Left lung (tissue), 10 donors: ENCODE data around the gene ERCC8. TPM values are rescaled to one million over a fixed set of nuclear protein-coding genes. Genes with fewer than 3 reads are reported as not detected.
A peak's percentile ranks its signal among the peaks of the same experiment; 100 is the strongest.

Source experiments
- ATAC-seq: fragments of 200-7000 bp; cut with Tn5 transposase; one replicate; pipeline ENCODE4 v1.9.1; 2020; ENCODE audit warnings: moderate library complexity
- DNase-seq, 4 donors: peaks; one replicate each; pipeline ENCODE4 v3.0.0-alpha.2; 2013 to 2020
- H3K27ac ChIP-seq, 2 donors: fragments of 200-600 bp; sonication (generic) in 1 of 2; one replicate each; pipeline versions ENCODE4 v1.5.0 to v1.8.0; 2020 to 2021
- H3K27me3 ChIP-seq, 2 donors: fragments of 200-600 bp; sonication (generic) in 1 of 2; one replicate each; pipeline versions ENCODE4 v1.5.0 to v1.8.0; 2020 to 2021
- H3K36me3 ChIP-seq, 2 donors: fragments of 200-600 bp; sonication (generic) in 1 of 2; one replicate each; pipeline versions ENCODE4 v1.5.0 to v1.8.0; 2020 to 2021
- H3K4me1 ChIP-seq, 2 donors: fragments of 200-600 bp; one replicate each; pipeline ENCODE4 v1.8.0; 2021
- H3K4me3 ChIP-seq, 2 donors: fragments of 200-600 bp; sonication (generic) in 1 of 2; one replicate each; pipeline versions ENCODE4 v1.5.0 to v1.8.0; 2020 to 2021; ENCODE audit warnings: mild to moderate bottlenecking in 1 of 2
- H3K9me3 ChIP-seq, 2 donors: fragments of 200-600 bp; sonication (generic) in 1 of 2; one replicate each; pipeline versions ENCODE4 v1.5.0 to v1.8.0; 2020 to 2021
- intact Hi-C, 2 donors: fragments of 100-400 bp; cut with DNase I; formaldehyde crosslinking; loops; one replicate each; pipeline versions ENCODE4 v1.11.2 to v1.14.2; 2022
- polyA plus RNA-seq, 6 donors: library from polyadenylated mRNA; unstranded; fragments of 120-200 nt; gene quantifications; one replicate each; pipeline ENCODE4 v1.2.1, GENCODE V29; 2013; ENCODE audit not compliant: insufficient read length in 6 of 6
- total RNA-seq, 2 donors: library from RNA; stranded (reverse); fragmentation: NEBNext Ultra II Directional; extraction: Animal tissue kit (Norgen Biotek cat#: 25700); gene quantifications; one replicate each; pipeline ENCODE4 v1.2.1, GENCODE V29; 2021
- TF ChIP-seq, protein P1 (sequence below), 2 donors: fragments of 200-600 bp; sonication (generic) in 1 of 2; IDR thresholded peaks; one replicate each; pipeline versions ENCODE4 v1.5.0 to v1.8.0; 2021; ENCODE audit warnings: antibody characterized with exemption in 2 of 2
- donor health status: DM: no; HTN: yes; CAD: no.
- donor health status: DM: no; HTN: no; CAD: no.

ERCC8 gene
- total and polyA plus RNA-seq, 8 donors: 8.7 to 28.5 (median 23.2) TPM

GRCh38 chr5:60846298-60846697 lies 98.6 kb downstream of the ERCC8 start:
- intact Hi-C loops: no loop called here
- peaks cover 0 to 13% of the 10 kb centered on the region in 2 donors for H3K4me1 ChIP-seq

DNA sequence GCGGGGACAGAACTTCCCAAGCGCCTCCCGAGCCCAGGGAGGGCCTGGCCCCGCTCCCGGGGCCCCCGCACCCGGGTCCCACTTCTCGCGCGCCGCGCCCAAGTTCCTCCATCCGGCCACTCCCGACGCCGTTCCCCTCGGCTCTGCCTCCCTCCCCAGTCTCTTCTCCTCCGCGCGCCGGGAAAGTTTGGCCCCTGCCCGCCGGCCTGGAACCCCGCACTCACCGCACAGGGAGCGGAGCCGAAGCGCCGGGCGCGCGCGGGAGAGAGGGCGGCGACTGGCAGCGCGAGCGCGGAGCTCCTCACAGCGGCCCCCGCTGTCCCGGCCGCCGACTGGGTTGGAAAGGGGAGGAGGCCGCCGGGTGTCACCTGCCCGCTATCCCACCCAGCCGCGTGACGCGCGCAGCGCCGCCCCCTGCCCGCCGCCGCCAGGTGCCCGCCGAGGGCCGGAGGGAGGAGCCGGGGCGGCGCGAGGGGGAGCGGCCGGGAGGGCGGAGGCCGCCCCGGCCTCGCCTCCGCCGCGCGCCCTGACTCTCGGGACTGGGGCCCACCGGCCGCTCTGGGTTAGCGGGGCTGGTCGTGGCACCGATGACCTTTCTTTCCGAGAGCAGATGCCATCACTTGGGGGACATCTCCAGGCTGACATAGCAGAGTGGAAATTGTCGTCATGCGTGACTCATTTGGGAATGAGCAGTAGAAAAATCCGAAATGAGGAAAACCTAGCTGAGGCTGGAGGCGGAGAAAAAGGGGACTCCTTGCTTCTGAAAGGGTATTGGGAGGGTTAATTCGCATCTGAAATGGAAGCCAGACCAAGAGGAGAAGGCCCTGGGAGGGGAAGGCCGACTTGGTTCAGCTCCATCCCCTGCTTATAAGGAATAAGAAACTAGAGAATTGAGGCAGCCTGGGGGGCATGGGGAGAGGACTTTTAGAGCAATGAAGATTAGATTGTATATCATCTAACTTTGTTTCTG lies 100.6 kb downstream of the ERCC8 start, which contains the start of gene ELOVL7:
Gene ELOVL7 (minus strand): TSS at position 334 of the 970 bp plus-strand sequence. CDS start 56,872 bp downstream, outside the sequence.
- TF ChIP-seq, protein P1, sequence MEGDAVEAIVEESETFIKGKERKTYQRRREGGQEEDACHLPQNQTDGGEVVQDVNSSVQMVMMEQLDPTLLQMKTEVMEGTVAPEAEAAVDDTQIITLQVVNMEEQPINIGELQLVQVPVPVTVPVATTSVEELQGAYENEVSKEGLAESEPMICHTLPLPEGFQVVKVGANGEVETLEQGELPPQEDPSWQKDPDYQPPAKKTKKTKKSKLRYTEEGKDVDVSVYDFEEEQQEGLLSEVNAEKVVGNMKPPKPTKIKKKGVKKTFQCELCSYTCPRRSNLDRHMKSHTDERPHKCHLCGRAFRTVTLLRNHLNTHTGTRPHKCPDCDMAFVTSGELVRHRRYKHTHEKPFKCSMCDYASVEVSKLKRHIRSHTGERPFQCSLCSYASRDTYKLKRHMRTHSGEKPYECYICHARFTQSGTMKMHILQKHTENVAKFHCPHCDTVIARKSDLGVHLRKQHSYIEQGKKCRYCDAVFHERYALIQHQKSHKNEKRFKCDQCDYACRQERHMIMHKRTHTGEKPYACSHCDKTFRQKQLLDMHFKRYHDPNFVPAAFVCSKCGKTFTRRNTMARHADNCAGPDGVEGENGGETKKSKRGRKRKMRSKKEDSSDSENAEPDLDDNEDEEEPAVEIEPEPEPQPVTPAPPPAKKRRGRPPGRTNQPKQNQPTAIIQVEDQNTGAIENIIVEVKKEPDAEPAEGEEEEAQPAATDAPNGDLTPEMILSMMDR (IDR thresholded peaks at IDR 0.05): peak in 1 of 2 donors; percentile 12
- Histone ChIP-seq H3K4me1 (peaks cover 0 to 13% of the 10 kb centered on the region in 2 donors), H3K27me3 (peaks cover 25 to 72% of the 10 kb centered on the region in 2 donors), H3K9me3 (no peaks in the 10 kb centered on the region), H3K36me3 (no peaks in the 10 kb centered on the region), H3K27ac (no peak within 1 kb of the TSS), H3K4me3 (peak within 1 kb of the TSS; percentile 63 to 73)
- DNase-seq (peak; percentile 53 to 93 (median 85)), ATAC-seq (peak; percentile 98)
- intact Hi-C loops: no loop called here

More at GRCh38 chr5:60846298-60846697, 98.6 kb downstream of the ERCC8 start:
- Histone ChIP-seq H3K4me3 (no peak overlapping the region), H3K27ac (no peak overlapping the region), H3K27me3 (peaks cover 25 to 57% of the 10 kb centered on the region in 2 donors), H3K36me3 (no peaks in the 10 kb centered on the region), H3K9me3 (no peaks in the 10 kb centered on the region)
- DNase-seq (no peak), ATAC-seq (no peak)
- TF ChIP-seq, protein P1 (IDR thresholded peaks at IDR 0.05): no peak

DNA sequence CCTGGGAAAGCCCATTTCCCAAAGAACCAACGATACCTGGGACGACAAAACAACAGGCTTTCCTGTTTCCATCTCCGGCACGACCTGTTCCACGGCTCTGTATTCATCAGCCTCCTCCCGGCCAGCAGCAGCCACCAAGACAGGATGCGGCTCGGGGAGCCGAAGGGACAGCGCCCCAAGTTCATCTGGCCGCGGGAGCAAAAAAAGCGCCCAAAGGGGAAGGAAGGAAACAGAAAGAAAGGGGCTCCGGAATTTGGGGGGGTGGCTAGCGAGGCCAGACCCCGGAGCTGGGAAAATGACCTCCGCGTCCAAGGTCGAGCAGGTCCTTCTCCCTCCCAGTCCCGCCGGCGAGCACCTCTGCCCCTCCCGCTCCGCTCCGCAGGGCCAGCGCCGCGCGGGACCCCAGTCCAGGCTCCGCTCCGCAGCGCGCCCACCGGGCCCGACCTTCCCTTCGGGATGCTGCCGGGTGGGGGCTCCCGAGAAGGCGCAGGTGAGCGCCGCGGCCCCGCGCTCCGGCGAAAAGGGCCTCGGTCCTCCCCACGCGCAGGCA lies 101.4 kb downstream of the ERCC8 start:
- TF ChIP-seq, protein P1 (IDR thresholded peaks at IDR 0.05): no peak
- H3K4me3 ChIP-seq: peak overlapping the region; percentile 63 to 73
- ATAC-seq: peak; percentile 51
- DNase-seq: peak in 2 of 4 donors; percentile 18 to 78
- no peaks in the 10 kb centered on the region for H3K9me3 ChIP-seq
- peaks cover 25 to 72% of the 10 kb centered on the region in 2 donors for H3K27me3 ChIP-seq
- intact Hi-C loops: no loop called here
- no peak overlapping the region for H3K27ac ChIP-seq
- H3K4me1 ChIP-seq: peaks cover 0 to 13% of the 10 kb centered on the region in 2 donors
- no peaks in the 10 kb centered on the region for H3K36me3 ChIP-seq

DNA sequence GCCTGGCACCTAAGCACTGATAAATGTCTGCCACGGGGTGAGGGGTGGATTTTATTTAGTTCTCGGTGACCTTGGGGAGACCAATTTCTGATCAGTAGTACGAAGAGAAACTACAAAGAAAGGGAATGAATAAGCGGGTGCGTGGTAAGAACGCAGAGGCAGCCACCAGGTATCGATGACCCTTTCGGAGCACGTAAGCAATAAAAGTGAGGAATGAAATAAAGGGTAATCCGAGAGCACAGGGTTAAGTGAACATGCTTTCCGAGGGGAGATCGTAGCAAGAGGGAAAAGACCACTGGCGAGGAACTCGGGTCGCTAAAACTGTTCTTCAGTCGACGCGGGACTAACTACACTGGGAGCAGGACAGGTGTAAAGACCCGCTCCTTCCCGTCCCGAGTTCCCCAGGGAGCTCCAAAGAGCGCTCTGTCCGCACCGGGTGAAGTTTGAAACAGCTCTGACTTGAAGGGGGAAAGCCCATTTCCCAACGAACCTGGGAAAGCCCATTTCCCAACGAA lies 101.9 kb downstream of the ERCC8 start:
- intact Hi-C loops: no loop called here
- DNase-seq (no peak), ATAC-seq (peak; percentile 45)
- Histone ChIP-seq H3K9me3 (no peaks in the 10 kb centered on the region), H3K4me3 (peak overlapping the region; percentile 63 to 73), H3K4me1 (peaks cover 0 to 13% of the 10 kb centered on the region in 2 donors), H3K27me3 (peaks cover 25 to 72% of the 10 kb centered on the region in 2 donors), H3K36me3 (no peaks in the 10 kb centered on the region), H3K27ac (no peak overlapping the region)
- TF ChIP-seq, protein P1 (IDR thresholded peaks at IDR 0.05): no peak
